Motor neuron (in vitro differentiated cells): Measurements from ENCODE around the gene COL9A3. TPM values are rescaled to one million over a fixed set of nuclear protein-coding genes. Genes with fewer than 3 reads are reported as not detected.
"Not testable (repeated sequence)": the region's sequence is repeated elsewhere in the genome, so short reads cannot be mapped to it uniquely, and the experiment has no call there.

Experiments
- ATAC-seq, 8 experiments: fragments of 200-7000 bp; cut with Tn5 transposase; replicated peaks in 6 of 8; 2 replicates each; pipeline ENCODE4 v1.8.0; 2021; ENCODE audit warnings: mild to moderate bottlenecking in 8 of 8, moderate library complexity in 8 of 8
- H3K27ac ChIP-seq, 2 donors: fragments of 250-450 bp; sonication (Bioruptor Pico); 2 replicates each; pipeline ENCODE4 v1.9.0; 2021; ENCODE audit warnings: antibody characterized with exemption in 2 of 2, mild to moderate bottlenecking in 2 of 2, moderate library complexity in 1 of 2
- H3K4me1 ChIP-seq, 2 donors: fragments of 250-450 bp; sonication (Bioruptor Pico); replicated peaks in 1 of 2; 2 replicates each; pipeline ENCODE4 v1.6.1; 2021; ENCODE audit warnings: antibody characterized with exemption in 2 of 2, mild to moderate bottlenecking in 2 of 2, moderate library complexity in 1 of 2
- H3K4me3 ChIP-seq, 5 donors: fragments of 250-450 bp; sonication (Bioruptor Pico); 2 replicates each; pipeline ENCODE4 v1.9.0; 2021; ENCODE audit warnings: antibody characterized with exemption in 5 of 5, mild to moderate bottlenecking in 5 of 5, moderate library complexity in 4 of 5
- WGBS, 10 experiments: fragments of 450-650 bp; shearing (Covaris generic); methylation state at CpG; one replicate each; pipeline ENCODE4 v1.0.0; 2022; 5-methylcytosine and 5-hydroxymethylcytosine counted together
- in situ Hi-C, 9 experiments: fragments of 400-800 bp; cut with MboI; loops; one replicate each; pipeline ENCODE4 v1.15.0; 2021; ENCODE audit warnings: low sequenced_read_pairs in 9 of 9, low pct_unique_long_range_greater_than_20kb in 2 of 9; ENCODE audit not compliant: unreplicated experiment in 9 of 9
- total RNA-seq, 8 experiments: library from RNA; unstranded; fragments of 300-600 nt; gene quantifications; 2 replicates each; pipeline versions ENCODE4 v1.2.3 to v1.2.4, GENCODE V29; 2022

COL9A3 gene
- total RNA-seq, 8 experiments from 2014 or later, result 0.60 to 19.5 (median 2.0) TPM

DNA sequence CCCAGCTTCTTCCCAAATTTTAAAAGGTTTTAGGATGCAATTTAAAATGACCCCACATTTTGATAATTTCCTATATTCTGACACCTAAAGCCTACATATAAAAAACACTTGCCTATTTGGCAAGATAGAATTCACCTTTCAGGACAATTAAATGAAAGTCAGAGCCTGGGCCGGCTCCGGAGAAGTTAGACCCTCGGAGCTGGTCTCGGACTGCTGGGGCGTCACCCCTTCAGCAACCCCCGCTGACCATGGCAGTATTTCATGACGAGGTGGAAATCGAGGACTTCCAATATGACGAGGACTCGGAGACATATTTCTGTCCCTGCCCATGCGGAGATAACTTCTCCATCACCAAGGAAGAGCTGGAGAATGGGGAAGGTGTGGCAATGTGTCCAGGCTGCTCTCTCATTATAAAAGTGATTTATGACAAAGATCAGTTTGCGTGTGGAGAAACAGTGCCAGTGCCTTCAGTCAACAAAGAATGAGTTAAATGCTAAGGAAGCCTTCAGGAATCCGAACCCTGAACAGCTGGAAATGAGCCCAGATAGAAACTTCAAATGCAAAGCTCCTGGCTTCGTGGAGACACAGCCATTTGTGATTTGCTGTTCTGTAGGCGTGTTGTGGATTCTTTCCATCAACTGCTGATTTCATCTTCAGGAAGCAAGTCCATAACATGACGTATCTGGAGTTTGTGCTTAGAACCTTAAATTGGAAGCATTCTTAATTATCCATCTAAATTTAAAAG lies 28.7 kb downstream of the COL9A3 start:
- Histone ChIP-seq H3K27ac (no peak overlapping the region), H3K4me1 (peaks cover 11% of the 10 kb centered on the region in 2 donors), H3K4me3 (no peak overlapping the region)
- in situ Hi-C loops, result no loop called here
- peak in 4 of 8 experiments; percentile 23 to 80 (median 40) for ATAC-seq
- WGBS, 10 experiments, result 59 to 100% (median 85%) methylated on average over 3 to 10 of the region's 16 CpGs; no CpG with 5 or more reads in 1 of the 10 experiments

DNA sequence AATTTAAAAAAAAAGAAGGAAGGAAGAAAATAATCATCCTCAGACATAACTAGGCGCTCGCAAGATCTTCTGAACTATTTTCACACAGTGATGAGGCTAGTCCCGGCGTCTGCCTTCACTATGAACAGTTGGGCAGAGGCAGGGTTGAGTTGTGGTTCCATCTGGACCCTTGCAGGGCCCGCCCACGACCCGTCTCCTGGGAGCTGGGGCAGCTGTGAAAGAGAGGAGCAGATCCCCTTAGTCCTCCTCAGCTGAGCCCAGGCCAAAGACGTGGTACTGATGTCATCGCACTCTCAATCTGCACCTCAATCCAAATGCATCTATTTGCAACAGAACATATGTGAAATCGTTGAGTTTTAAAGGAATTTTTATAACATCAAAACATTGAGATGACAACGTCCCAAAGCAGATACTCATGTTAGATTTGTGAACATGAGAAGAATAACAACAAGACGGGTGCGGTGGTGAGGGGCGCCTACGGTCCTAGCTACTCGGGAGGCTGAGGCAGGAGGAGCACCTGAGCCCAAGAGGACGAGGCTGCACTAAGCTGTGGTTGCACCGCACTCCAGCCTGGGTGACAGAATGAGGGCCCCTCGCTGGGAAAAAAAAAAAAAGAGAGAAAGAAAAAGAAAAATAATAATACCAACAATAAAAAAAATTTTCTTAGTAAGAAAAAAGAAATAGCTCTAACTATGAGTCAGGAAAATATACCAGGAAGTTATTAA lies 29.5 kb downstream of the COL9A3 start:
- Histone ChIP-seq H3K27ac (no peak overlapping the region), H3K4me1 (peaks cover 11% of the 10 kb centered on the region in 2 donors), H3K4me3 (no peak overlapping the region)
- in situ Hi-C loops, result no loop called here
- WGBS, 10 experiments, result 45 to 100% (median 91%) methylated on average over 2 to 14 of the region's 19 CpGs; no CpG with 5 or more reads in 1 of the 10 experiments
- ATAC-seq, result peak in 6 of 8 experiments; percentile 42 to 75 (median 63)

DNA sequence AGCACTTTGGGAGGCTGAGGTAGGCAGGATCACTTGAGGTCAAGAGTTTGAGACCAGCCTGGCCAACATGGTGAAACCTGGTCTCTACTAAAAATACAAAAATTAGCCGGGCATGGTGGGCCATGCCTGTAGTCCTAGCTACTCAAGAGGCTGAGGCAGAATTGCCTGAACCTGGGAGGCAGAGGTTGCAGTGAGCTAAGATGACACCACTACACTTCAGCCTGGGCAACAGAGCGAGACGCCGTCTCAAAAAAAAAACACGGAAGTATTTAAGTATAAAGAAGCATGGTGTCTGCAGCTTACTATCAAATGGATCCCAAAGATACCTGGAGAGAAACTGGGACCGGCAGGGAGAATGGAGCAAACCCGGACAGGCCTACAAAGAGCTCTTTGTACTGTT lies 32.1 kb downstream of the COL9A3 start:
- ATAC-seq, H3K4me3 ChIP-seq, H3K27ac ChIP-seq, in situ Hi-C loops: not testable (repeated sequence)
- peaks cover 11% of the 10 kb centered on the region in 2 donors for H3K4me1 ChIP-seq
- 87 to 100% (median 100%) methylated on average over 1 to 7 of the region's 7 CpGs; no CpG with 5 or more reads in 3 of the 10 experiments for WGBS, 10 experiments

DNA sequence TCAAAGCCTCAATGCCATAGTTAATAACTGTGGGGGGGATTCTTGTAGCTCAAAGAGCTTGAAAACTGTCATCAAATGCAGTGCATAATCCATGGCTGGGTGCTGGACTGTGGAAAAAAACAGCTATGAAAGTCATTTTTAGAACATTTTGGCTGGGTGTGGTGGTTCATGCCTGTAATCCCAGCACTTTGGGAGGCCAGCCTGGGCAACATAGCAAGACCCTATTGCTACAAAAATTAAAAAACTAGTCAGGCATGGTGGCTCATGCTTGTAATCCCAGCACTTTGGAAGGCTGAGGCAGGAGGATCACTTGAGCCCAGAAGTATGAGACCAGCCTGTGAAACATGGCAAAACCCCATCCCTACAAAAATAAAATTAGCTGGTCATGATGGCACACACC lies 32.6 kb downstream of the COL9A3 start:
- Histone ChIP-seq H3K27ac (no peak overlapping the region), H3K4me3 (no peak overlapping the region), H3K4me1 (peaks cover 11% of the 10 kb centered on the region in 2 donors)
- ATAC-seq, result no peak
- in situ Hi-C loops, result no loop called here

DNA sequence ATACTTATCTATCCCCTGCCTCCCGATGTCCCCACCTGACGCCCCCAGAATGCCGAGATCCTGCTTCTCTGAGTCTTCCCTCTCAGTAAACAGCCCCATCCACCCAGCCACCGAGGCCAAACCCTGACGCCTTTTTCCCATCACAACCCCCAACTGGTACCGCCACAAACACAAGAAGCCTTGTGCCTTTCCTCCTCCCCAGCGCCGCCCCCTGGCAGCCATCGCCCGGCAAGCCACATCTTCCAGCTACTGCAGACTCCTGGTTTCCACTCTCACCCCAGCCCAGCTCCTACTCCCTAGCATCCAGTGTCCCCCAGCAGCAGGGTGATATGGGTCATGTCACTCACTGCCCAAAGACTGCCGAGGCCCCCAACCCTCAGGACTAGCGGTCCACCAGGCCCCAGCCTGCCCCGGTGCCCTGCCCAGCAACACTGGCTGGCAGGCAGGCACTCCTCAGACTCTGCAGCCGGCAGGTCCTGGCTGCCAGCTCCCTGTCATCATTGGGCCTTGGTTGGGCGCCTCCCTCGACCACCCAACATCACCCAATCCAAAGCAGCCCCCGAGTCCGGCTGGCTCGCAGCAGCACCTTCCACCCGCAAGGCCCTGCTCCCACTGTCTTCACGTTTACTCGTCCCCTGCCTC lies 33.6 kb downstream of the COL9A3 start:
- H3K4me1 ChIP-seq, result peaks cover 10% of the 10 kb centered on the region in 2 donors
- no peak overlapping the region for H3K4me3 ChIP-seq
- 73 to 100% (median 87%) methylated on average over 1 to 5 of the region's 22 CpGs; no CpG with 5 or more reads in 3 of the 10 experiments for WGBS, 10 experiments
- peak in 3 of 8 experiments; percentile 7 to 24 (median 11) for ATAC-seq
- no peak overlapping the region for H3K27ac ChIP-seq
- in situ Hi-C loops, result no loop called here

DNA sequence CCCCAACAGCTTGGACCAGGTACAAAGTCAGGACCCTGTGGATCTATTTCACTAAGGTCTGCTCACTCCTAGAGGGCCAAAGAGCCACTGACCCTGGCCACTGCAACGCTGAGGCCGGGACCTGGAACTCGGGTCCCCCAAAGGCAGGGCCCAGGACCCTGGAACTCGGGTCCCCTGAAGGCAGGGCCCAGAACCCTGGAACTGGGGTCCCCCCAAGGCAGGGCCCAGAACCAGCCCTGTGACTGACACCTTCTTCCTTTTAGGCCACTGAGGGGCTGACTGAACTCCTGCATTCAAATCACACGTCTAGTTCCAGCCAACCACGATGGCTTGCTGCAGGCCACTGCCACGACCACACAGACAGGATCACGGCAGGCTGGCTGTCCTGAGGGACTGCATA lies 35.3 kb downstream of the COL9A3 start:
- WGBS, 10 experiments, result 83 to 100% (median 96%) methylated on average over 1 to 4 of the region's 8 CpGs; no CpG with 5 or more reads in 7 of the 10 experiments
- peak in 2 of 8 experiments; percentile 4 to 24 for ATAC-seq
- in situ Hi-C loops, result no loop called here

DNA sequence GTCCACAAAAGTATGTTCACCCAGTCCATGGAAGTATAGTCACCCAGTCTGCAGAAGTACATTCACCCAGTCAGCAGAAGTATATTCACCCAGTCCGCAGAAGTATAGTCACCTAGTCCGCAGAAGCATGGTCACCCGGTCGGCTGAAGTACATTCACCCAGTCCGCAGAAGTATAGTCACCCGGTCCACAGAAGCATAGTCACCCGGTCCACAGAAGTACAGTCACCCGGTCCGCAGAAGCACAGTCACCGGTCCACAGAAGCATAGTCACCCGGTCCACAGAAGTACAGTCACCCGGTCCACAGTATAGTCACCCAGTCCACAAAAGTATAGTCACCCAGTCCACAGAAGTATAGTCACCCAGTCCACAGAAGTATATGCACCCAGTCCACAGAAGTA lies 36.0 kb downstream of the COL9A3 start:
- no peaks in the 10 kb centered on the region for H3K4me1 ChIP-seq
- H3K27ac ChIP-seq, result no peak overlapping the region
- in situ Hi-C loops, result no loop called here
- ATAC-seq, result no peak
- no peak overlapping the region for H3K4me3 ChIP-seq
- 84 to 100% (median 96%) methylated on average over 4 to 8 of the region's 12 CpGs; no CpG with 5 or more reads in 6 of the 10 experiments for WGBS, 10 experiments

More for the DNA sequence above, 35.3 kb downstream of the COL9A3 start:
- Histone ChIP-seq H3K4me3 (no peak overlapping the region), H3K27ac (no peak overlapping the region), H3K4me1 (no peaks in the 10 kb centered on the region)

DNA sequence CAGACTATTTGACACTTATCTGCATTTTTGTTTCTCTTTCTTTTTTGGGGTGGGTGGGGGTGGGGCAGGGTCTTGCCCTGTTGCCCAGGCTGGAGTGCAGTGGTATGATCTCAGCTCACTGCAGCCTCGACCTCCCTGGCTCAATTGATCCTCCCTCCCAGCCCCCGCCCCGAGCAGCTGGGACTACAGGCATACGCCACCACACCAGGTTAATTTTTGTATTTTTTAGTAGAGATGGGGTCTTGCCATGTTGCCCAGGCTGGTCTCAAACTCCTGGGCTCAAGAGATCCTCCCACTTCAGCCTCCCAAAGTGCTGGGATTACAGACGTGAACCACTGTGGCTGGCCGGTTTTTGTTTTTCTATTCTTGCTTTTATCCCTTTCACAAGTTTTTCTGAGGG lies 36.5 kb downstream of the COL9A3 start:
- 80 to 100% (median 88%) methylated on average over 1 to 3 of the region's 6 CpGs; no CpG with 5 or more reads in 6 of the 10 experiments for WGBS, 10 experiments
- ATAC-seq, H3K27ac ChIP-seq, in situ Hi-C loops, H3K4me1 ChIP-seq, H3K4me3 ChIP-seq: not testable (repeated sequence)

DNA sequence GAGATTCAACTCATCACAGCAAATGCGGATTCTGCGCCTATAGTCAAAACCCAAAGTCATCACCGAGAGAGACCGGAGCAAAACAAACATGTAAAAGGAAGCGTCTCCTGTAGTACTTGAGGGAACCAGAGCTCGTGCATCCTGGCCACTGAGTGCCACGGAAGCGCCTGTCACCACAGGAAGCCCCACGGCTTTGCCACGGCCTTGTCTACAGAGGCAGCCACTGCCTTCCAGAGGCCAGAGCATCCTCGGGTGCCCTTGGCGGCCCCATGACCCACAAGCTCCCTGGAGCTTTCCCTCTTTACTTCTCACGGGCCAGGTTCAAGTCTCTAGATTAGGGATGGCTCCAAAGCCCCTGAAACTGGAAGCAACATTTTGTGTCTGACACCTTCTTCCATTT lies 37.3 kb downstream of the COL9A3 start:
- no peak overlapping the region for H3K27ac ChIP-seq
- H3K4me3 ChIP-seq, result no peak overlapping the region
- WGBS, 10 experiments, result 80 to 100% (median 95%) methylated on average over 2 to 10 of the region's 13 CpGs; no CpG with 5 or more reads in 4 of the 10 experiments
- no peak for ATAC-seq
- H3K4me1 ChIP-seq, result peaks cover 0 to under 1% of the 10 kb centered on the region in 2 donors
- in situ Hi-C loops, result no loop called here

DNA sequence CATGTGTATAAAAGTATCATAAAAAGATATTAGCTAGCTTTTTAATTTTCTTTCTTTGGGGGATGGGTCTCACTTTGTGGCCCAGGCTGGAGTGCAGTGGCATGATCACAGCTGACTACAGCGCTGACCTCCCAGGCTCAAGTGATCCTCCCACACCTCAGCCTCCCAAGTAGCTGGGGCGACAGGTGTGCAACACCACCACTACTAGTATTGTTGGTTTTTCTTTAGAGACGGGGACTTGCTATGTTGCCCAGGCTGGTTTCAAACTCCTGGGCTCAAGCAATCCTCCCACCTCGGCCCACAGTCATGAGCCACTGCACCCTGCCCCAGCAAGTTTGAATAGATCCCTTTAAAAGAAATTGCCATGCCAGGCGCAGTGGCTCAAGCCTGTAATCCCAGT lies 38.3 kb downstream of the COL9A3 start:
- H3K4me1 ChIP-seq, result peaks cover 4 to 11% of the 10 kb centered on the region in 2 donors
- H3K4me3 ChIP-seq, result no peak overlapping the region
- no peak overlapping the region for H3K27ac ChIP-seq
- in situ Hi-C loops, result no loop called here
- ATAC-seq, result no peak
- WGBS, 10 experiments, result 80 to 100% (median 100%) methylated on average over 1 of the region's 5 CpGs; no CpG with 5 or more reads in 5 of the 10 experiments

DNA sequence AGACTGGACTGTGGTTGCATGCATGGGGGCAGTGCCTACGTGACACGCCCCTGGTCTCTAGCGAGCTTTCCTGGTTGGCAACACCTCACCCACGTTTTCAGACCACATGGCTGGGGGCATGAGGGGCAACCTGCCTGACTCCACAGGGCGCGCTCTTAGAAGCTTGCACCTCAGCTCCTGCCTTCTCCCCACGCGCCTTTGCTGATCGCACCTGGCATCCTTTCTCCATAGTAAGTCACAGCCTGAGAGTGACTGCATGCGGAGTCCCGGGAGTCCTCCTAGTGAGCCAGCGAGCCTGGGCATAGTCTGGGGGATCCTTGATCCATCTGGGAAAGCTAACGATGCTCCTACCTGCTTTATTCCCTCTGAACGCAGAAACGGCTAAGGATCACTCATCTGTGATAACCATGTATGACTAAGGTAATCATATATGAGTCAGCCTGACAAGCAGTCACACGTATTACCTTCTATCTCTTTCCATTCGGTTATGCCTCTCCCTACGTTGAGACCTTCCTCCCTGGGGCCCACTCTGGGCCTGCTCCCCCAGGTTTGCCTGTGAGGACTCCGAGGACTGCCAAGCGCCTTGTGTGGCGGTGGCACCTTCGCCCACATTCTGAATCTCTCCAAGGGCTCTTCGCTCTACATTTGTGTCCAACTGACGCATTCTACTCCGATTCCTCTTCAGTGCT lies 40.2 kb downstream of the COL9A3 start:
- H3K4me3 ChIP-seq, result no peak overlapping the region
- 70 to 100% (median 97%) methylated on average over 1 to 12 of the region's 25 CpGs; no CpG with 5 or more reads in 1 of the 10 experiments for WGBS, 10 experiments
- H3K27ac ChIP-seq, result no peak overlapping the region
- in situ Hi-C loops, result no loop called here
- no peak for ATAC-seq
- peaks cover 6 to 13% of the 10 kb centered on the region in 2 donors for H3K4me1 ChIP-seq

DNA sequence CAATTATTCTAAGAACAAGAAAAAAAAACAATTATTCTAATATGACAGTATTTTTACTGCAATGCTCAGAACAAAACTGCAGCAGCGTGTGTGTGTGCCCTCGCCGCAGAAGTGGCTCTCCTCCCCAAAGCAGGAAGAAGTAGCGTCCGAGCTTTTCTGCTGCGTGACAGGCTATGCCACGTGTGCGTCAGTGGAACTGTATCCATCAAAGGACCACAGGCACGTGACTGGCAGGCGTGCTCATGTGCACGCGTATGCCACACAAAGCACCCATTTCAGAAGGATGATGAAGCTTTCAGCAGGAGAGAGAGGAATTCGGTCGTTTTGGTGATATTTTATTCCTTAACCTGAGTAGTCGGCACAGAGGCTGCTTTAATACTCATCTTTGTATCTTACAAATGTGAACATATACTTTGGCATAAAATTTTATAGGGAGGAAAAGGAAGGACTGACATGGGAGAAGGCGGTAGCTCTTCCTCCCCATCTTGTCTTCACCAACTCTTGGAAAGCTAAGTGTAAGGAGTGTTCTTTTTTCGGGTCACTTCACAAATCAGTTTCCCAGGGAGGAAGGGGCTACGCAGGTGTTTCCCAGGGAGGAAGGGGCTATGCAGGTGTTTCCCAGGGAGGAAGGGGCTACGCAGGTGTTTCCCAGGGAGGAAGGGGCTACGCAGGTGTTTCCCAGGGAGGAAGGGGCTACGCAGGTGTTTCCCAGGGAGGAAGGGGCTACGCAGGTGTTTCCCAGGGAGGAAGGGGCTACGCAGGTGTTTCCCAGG lies 41.4 kb downstream of the COL9A3 start:
- no peak for ATAC-seq
- Histone ChIP-seq H3K4me1 (peaks cover 15 to 21% of the 10 kb centered on the region in 2 donors), H3K27ac (no peak overlapping the region), H3K4me3 (no peak overlapping the region)
- in situ Hi-C loops, result no loop called here
- WGBS, 10 experiments, result 88 to 100% (median 91%) methylated on average over 1 to 14 of the region's 23 CpGs; no CpG with 5 or more reads in 1 of the 10 experiments
